GM12865 (cell line): ENCODE results near the gene GALNT10.

Experiments
- DNase-seq: peaks from one replicate; pipeline ENCODE4 v3.0.0; 2010; ENCODE audit warnings: low read depth
- H3K4me3 ChIP-seq: 2 replicates; pipeline ENCODE4 v1.5.1; 2011; ENCODE audit warnings: mild to moderate bottlenecking, low read depth, low read length, control low read depth
- CTCF ChIP-seq: IDR thresholded peaks from 2 replicates; pipeline ENCODE4 v1.5.1; 2011; ENCODE audit warnings: low read length, control low read depth, low read depth, inconsistent platforms; ENCODE audit not compliant: insufficient read depth; ENCODE audit errors: missing control alignments

GALNT10 gene

GRCh38 chr5:154260224-154260927 is 69.8 kb downstream of the GALNT10 start:
- TF ChIP-seq CTCF, result no peak
- no peak for DNase-seq
- no peak overlapping the region for H3K4me3 ChIP-seq

GRCh38 chr5:154262342-154262741 is 71.8 kb downstream of the GALNT10 start:
- no peak for TF ChIP-seq CTCF
- no peak overlapping the region for H3K4me3 ChIP-seq
- DNase-seq, result no peak

GRCh38 chr5:154264549-154265196 is 74.1 kb downstream of the GALNT10 start:
- DNase-seq, result no peak
- TF ChIP-seq CTCF, result no peak

GRCh38 chr5:154265197-154265773 is 74.8 kb downstream of the GALNT10 start:
- no peak for DNase-seq
- no peak for TF ChIP-seq CTCF
- no peak overlapping the region for H3K4me3 ChIP-seq

More at GRCh38 chr5:154264549-154265196, 74.1 kb downstream of the GALNT10 start:
- H3K4me3 ChIP-seq, result no peak overlapping the region

- no peak for DNase-seq
- no peak overlapping the region for H3K4me3 ChIP-seq
- TF ChIP-seq CTCF, result no peak
Measured at GRCh38 chr5:154267516-154267915, 77.0 kb downstream of the GALNT10 start.

- no peak for TF ChIP-seq CTCF
- H3K4me3 ChIP-seq, result no peak overlapping the region
- no peak for DNase-seq
Measured at GRCh38 chr5:154268073-154268472, 77.5 kb downstream of the GALNT10 start.

GRCh38 chr5:154269414-154269813 is 78.9 kb downstream of the GALNT10 start:
- no peak for DNase-seq
- no peak overlapping the region for H3K4me3 ChIP-seq
- no peak for TF ChIP-seq CTCF
